Measurements from ENCODE around the gene TBR1.

TBR1 gene

GRCh38 chr2:161427664-161428587 lies 11.8 kb downstream of the TBR1 start:
- DNase-seq (ENCODE audit: low spot score): no peak

- no peak for DNase-seq (ENCODE audit: low spot score)
Measured at GRCh38 chr2:161430386-161430785, 14.3 kb downstream of the TBR1 start.

GRCh38 chr2:161432107-161432506 lies 16.0 kb downstream of the TBR1 start:
- DNase-seq (ENCODE audit: low spot score): no peak

- no peak for DNase-seq (ENCODE audit: low spot score)
Measured at GRCh38 chr2:161434118-161434517, 18.0 kb downstream of the TBR1 start.

GRCh38 chr2:161436411-161436810 lies 20.3 kb downstream of the TBR1 start:
- DNase-seq (ENCODE audit: low spot score): no peak

- DNase-seq (ENCODE audit: low spot score): no peak
Measured at GRCh38 chr2:161438598-161438997, 22.5 kb downstream of the TBR1 start.

- DNase-seq (ENCODE audit: low spot score): no peak
Measured at GRCh38 chr2:161445097-161445496, 29.0 kb downstream of the TBR1 start.

GRCh38 chr2:161448431-161448830 lies 32.3 kb downstream of the TBR1 start:
- no peak for DNase-seq (ENCODE audit: low spot score)

GRCh38 chr2:161471631-161472030 lies 55.5 kb downstream of the TBR1 start:
- DNase-seq (ENCODE audit: low spot score): no peak

GRCh38 chr2:161474920-161475319 lies 58.8 kb downstream of the TBR1 start:
- DNase-seq (ENCODE audit: low spot score): no peak
